Ureter (tissue), 1 donor: ENCODE data around the gene TRAPPC10. TPM values are rescaled to one million over a fixed set of nuclear protein-coding genes. Genes with fewer than 3 reads are reported as not detected.
"Not testable (repeated sequence)": the region's sequence is repeated elsewhere in the genome, so short reads cannot be mapped to it uniquely, and the experiment has no call there.

Experiments
- DNase-seq: peaks from one replicate; pipeline ENCODE4 v3.0.0-alpha.2; 2020; ENCODE audit warnings: low spot score
- total RNA-seq: library from RNA; stranded (reverse); gene quantifications from one replicate; pipeline ENCODE4 v1.2.4, GENCODE V29; 2023
- donor health status: DM: yes; HTN: yes; CAD: no.

TRAPPC10 gene
- total RNA-seq, 1 donor from 2014 or later: 48.3 TPM

DNA sequence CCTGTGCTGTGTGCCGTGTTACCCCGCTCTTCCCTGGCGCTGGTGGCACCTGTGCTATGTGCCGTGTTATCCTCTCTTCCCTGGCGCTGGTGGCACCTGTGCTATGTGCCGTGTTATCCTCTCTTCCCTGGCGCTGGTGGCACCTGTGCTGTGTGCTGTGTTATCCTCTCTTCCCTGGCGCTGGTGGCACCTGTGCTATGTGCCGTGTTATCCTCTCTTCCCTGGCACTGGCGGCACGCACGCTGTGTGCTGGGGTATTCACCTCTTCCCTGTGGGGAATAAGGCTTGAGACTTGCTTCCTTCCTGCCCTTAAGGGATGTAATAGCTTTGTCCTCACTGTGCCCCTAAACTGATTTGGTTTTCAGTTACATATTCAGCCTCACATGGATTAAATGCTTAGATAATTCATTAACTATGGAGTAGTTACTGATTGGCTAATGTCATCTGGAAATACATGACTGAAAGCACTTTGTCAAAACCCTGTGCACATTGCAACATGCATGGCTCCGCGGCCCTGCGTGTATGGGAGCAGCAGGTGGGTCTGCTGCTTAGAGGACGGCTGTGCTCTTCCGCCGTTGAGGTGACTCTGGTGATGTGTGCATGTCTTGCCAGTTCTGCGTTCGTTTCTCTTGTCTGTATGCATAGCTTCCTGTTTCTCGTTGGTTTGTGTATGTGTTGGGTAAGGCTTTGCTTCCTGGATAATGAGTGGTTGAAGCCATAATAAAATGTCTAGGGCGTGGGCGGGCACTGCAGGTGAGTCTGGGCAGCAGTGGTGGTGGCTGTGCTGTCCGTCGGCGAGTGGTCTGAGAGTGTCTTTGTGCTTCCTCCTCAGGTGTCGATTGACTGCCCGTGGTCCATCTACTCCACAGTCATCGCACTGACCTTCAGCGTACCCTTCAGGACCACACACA lies 77.1 kb downstream of the TRAPPC10 start:
- DNase-seq: peak; percentile 39

DNA sequence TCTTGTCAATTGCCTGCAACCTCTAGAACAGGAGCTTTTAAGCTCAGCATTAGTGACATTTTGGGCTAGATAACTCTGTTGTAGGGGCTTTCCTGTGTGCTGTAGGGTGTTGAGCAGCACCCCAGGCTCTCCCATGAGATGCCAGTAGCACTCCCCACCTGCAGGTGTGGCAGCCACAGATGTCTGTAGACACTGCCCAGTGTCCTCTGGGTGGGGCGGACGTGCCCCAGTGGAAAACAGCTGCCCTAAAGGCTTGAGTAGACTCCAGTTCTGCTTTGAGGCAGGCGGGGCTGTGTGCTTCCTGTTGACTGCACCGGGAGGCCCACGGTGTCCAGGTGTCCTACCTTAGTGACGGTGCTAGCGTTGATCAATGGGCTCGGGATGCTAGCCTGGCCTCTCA lies 78.2 kb downstream of the TRAPPC10 start:
- DNase-seq: peak; percentile 29

DNA sequence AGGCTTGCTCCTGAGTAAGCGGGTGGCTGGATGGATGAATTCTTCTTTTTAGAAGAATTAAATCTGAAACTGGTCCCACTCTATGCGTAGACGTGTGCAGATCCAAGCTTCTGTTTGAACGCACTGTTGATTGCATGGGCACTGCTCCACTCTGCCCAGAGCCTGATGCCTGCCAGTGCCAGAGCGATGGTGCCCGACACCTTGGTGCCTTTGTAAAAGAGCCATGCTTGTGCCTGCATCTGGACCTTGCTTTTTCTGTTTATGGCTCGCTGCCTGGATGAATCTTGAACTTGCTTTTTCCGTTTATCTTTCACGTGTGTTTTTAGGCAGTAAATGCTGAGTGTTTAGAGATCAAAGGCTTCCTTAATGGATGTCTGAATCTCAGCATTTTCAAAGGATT lies 80.1 kb downstream of the TRAPPC10 start:
- DNase-seq: peak; percentile 41

- DNase-seq: peak; percentile 39
These were observed 81.7 kb downstream of the TRAPPC10 start for GRCh38 chr21:44093761-44094160.

GRCh38 chr21:44094832-44095231 lies 82.7 kb downstream of the TRAPPC10 start:
- no peak for DNase-seq

GRCh38 chr21:44098507-44098906 lies 86.4 kb downstream of the TRAPPC10 start:
- DNase-seq: not testable (repeated sequence)

DNA sequence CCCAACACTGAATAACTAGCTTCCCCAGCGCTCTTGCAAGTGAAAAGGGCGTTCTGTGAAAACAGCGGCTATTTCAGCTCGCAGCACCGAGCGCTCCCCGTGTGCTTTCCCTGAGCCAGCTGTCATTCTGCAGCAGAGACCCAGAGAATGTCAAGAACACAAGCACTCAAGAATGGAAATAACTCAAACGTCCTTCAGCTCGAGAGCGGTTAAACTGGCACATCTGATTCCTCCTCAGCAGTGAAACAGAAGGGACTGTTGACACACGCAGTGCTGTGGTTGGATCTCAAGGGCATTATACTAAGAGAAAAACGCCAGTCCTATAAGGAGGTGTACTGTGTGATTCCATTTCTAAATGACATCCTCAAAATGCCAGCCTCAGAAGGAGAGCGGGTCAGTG lies 86.9 kb downstream of the TRAPPC10 start:
- not testable (repeated sequence) for DNase-seq

DNA sequence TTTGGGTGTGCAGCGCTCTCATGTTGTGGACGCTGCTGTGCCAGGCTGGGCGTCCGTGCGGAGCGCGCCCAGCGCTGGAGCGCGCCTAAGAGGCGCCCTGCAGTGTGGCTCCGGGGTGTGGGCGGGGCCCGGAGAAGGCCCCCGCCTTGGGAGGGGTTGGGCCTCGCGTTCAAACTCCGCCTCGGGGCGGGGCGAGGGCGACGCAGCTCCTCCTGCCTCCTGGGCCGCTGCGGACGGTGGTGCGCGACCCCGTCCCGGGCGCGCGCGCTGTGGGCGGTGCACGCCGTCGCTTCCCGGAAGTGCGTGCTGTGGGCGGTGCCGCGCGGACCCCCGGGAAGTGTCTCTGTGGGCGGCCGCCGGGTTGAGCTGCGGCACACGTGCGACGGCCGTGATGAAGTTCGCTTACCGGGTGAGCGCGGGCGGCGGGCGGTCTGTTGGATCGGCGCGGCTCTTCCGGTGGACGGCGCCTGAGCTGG lies 95.0 kb downstream of the TRAPPC10 start, which contains the start of gene PWP2:
Gene PWP2, plus strand, starts transcription at position 374 of the 476 bp plus-strand sequence. Its CDS starts 18 bp downstream, at position 392.
- peak; percentile 8 for DNase-seq

- DNase-seq: not testable (repeated sequence)
These were observed 95.5 kb downstream of the TRAPPC10 start for GRCh38 chr21:44107589-44107988.

- DNase-seq: not testable (repeated sequence)
These were observed 101.7 kb downstream of the TRAPPC10 start for GRCh38 chr21:44113702-44114371.

DNA sequence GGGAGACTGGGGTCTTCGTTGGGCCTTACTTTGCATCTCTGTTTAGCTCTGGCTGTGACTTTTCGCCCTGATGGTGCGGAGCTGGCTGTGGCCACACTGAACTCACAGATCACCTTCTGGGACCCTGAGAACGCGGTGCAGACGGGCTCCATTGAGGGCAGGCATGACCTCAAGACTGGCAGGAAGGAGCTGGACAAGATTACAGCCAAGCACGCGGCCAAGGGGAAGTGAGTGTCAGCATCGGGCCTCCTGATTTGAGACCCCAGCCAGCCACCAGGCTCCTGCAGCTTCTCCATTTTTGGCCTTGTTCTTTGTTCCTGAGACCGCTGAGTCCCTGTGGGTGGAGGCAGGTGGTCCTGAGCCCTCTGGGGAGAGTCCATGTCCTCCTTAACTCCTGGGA lies 110.0 kb downstream of the TRAPPC10 start:
- DNase-seq: not testable (repeated sequence)

DNA sequence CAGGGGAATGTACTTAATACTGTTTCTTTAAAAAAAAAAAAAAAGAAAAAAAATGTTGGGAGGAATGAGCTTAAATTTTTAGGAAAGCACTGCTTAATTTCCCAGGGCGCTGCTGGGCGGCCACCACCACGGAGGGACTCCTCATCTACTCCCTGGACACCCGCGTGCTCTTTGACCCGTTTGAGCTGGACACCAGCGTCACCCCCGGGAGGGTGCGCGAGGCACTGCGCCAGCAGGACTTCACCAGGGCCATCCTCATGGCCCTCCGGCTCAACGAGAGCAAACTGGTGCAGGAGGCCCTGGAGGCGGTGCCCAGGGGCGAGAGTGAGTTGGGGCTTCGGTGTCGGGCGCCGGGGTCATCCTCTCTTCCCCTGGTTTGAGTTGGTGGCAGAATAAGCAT lies 115.7 kb downstream of the TRAPPC10 start:
- not testable (repeated sequence) for DNase-seq

DNA sequence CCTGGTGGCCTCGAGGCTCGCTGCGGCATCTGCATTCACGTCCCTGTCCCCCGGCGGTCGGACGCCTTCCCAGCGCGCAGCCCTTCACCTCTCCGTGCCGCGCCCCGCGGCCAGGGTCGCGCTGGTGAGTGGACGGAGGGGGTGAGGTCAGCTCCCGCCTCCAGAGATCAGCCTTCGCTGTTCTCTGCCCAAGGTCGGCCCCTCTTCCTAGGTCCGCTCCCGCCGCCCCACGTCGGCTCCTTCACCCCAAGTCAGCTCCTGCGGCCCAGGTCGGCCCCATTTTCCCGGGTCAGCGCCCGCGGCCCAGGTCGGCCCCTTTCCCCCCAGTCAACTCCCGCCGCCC lies 121.6 kb downstream of the TRAPPC10 start:
- not testable (repeated sequence) for DNase-seq

DNA sequence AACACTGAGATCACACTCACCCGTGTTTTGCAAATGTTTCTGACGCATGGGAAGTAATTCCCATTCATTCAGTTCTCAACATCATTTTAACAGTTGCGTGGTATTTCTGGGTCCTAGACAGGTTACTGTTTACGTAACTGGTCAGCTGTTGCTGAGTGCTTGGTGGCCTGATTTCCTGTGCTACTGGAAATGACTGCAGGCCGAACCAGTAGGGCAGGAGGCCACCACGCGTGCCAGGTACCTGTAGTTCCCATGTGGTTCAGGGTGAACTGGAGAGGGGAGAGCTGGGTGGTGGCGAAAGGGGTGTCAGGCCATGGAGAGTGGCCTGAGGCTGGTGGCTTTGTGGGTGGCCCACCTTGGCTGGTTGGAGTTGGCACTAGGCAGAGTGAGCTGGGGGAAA lies 122.6 kb downstream of the TRAPPC10 start:
- DNase-seq: not testable (repeated sequence)

GRCh38 chr21:44138039-44138438 lies 125.9 kb downstream of the TRAPPC10 start:
- DNase-seq: not testable (repeated sequence)

GRCh38 chr21:44139787-44140551 lies 127.9 kb downstream of the TRAPPC10 start:
- DNase-seq: peak; percentile 9

DNA sequence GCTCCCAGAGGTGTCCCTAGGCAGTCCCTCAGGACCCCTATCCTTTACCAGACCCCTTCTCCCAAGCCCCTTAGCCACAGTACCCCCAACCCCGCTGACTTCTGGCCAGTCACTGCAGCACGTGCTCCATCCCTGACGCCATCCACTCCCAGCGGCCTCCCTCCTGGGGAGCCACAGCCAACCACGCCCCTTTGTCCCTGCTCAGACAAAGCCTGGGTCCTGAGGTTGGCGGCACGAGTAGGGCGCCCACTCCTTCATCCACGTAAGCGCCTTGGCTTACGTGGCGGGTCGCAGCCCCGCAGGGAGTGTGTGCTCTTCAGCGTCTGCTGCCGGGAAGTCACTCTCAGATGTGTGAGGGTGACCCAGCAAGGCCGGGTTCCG lies 128.4 kb downstream of the TRAPPC10 start:
- DNase-seq: not testable (repeated sequence)

DNA sequence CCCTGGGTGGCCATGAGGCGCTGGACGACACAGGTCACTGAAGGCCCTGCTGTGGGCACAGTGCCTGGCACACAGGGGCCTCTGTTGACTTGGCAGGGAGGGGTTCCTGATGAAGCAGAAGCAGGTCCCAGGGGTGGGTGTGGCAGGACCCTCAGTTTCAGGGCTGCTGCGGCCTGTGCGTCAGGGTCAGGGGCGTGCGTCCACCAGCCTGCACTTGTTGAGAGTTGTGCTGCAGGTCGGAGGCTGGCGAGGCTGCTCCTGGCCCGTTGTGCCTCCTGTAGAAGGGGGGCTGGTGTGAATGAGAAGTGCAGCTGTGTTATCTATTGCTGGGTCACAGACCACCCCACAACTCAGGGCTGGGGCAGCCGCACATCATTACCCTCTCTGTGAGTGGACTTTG lies 130.4 kb downstream of the TRAPPC10 start:
- DNase-seq: not testable (repeated sequence)

- not testable (repeated sequence) for DNase-seq
These were observed 131.3 kb downstream of the TRAPPC10 start for GRCh38 chr21:44143380-44143779.

- not testable (repeated sequence) for DNase-seq
These were observed 131.9 kb downstream of the TRAPPC10 start for GRCh38 chr21:44143996-44144395.

DNA sequence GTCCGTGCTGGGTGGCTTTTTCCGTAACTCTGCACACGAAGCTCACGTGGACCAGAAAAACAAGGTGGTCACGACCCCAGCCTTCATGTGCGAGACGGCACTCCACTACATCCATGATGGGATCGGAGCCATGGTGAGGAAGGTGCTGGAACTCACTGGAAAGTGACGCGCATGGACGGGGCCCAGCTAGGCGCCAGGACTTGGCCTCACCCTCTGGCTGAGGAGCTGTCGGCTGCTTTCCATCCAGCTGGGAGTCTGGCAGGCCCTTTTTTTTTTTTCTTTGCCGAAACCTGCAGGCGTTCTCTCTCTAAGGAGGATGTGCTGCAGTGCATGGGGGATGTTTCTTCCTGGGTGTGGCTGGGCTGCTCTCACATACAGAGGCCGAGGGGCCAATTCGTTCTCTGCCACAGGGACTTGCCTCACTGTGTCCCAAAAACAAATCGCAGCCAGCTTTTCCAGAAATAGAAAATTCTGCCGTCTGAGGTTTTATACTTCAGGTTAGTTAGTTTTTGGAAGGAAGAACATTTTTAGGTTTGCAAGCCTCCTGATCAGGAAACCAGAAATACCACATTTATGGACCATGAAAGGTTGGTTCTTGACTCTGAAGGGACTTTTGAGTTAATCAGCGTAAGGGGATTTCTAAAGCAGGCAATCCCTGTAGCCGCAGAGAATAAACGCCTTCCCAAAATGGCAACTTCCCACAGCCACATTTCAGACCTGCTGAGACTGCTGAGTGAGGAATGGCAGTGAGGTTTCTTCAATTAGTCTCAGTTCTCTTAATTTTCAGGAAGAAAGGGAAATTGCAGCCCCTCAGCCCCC lies 132.9 kb downstream of the TRAPPC10 start:
- DNase-seq: not testable (repeated sequence)
